Endothelial cell of umbilical vein (primary cell): ENCODE data around the gene TMEM234.

Experiments used
- CTCF ChIP-seq, 2 donors: IDR thresholded peaks; 1 replicate in 1 of 2; 2 replicates in 1 of 2; pipeline ENCODE4 v1.5.1; 2011; ENCODE audit warnings: low read length in 2 of 2, mild to moderate bottlenecking in 2 of 2, moderate library complexity in 2 of 2, control low read depth in 1 of 2, inconsistent platforms in 1 of 2, low read depth in 1 of 2; ENCODE audit not compliant: insufficient read depth in 1 of 2; ENCODE audit errors: extremely low read depth in 1 of 2
- EZH2 ChIP-seq: IDR thresholded peaks from 2 replicates; pipeline ENCODE4 v1.6.1; 2012; ENCODE audit warnings: borderline replicate concordance, low read depth, mild to moderate bottlenecking, moderate library complexity, low read length, inconsistent platforms; ENCODE audit not compliant: severe bottlenecking

- TF ChIP-seq CTCF (IDR thresholded peaks at IDR 0.05; ENCODE audit: extremely low read depth in 1 of 2, insufficient read depth in 1 of 2, low read depth in 1 of 2, low read length in 2 of 2) (no peak), EZH2 (no peak)
These were observed 26.6 kb downstream of the TMEM234 start for GRCh38 chr1:32195531-32195930.
